Mesenchymal stem cell (in vitro differentiated cells and primary cell): ENCODE measurements around the gene AIFM3.

Experiments used
- DNase-seq: peaks from one replicate; pipeline ENCODE4 v3.0.0-alpha.2; 2013
- H2AFZ ChIP-seq: one replicate; pipeline ENCODE4 v1.6.1; 2013; ENCODE audit warnings: low read depth, mild to moderate bottlenecking, control low read depth, inconsistent platforms, low read length, moderate library complexity
- H2AK5ac ChIP-seq: 2 replicates; pipeline ENCODE4 v1.6.1; 2013; ENCODE audit warnings: low read length, moderate library complexity, mild to moderate bottlenecking, inconsistent platforms; ENCODE audit not compliant: severe bottlenecking
- H2BK120ac ChIP-seq: one replicate; pipeline ENCODE4 v1.6.1; 2013; ENCODE audit warnings: low read depth, mild to moderate bottlenecking, inconsistent platforms, low read length, moderate library complexity
- H2BK12ac ChIP-seq, 2 experiments: one replicate each; pipeline ENCODE4 v1.6.1; 2013; ENCODE audit warnings: inconsistent platforms in 2 of 2, low read length in 2 of 2, mild to moderate bottlenecking in 2 of 2, moderate library complexity in 2 of 2, control low read depth in 1 of 2
- H2BK15ac ChIP-seq: one replicate; pipeline ENCODE4 v1.6.1; 2013; ENCODE audit warnings: mild to moderate bottlenecking, low read depth, inconsistent platforms; ENCODE audit not compliant: poor library complexity, severe bottlenecking
- H2BK5ac ChIP-seq: 2 replicates; pipeline ENCODE4 v1.6.1; 2013; ENCODE audit warnings: low read depth, mild to moderate bottlenecking, low read length, control low read depth, inconsistent platforms; ENCODE audit not compliant: poor library complexity, severe bottlenecking
- H3K14ac ChIP-seq, 2 experiments: one replicate each; pipeline ENCODE4 v1.6.1; 2013; ENCODE audit warnings: inconsistent platforms in 2 of 2, low read length in 2 of 2, control low read depth in 1 of 2, mild to moderate bottlenecking in 1 of 2, moderate library complexity in 1 of 2
- H3K18ac ChIP-seq, 2 experiments: one replicate each; pipeline ENCODE4 v1.6.1; 2013; ENCODE audit warnings: inconsistent platforms in 2 of 2, low read length in 2 of 2, control low read depth in 1 of 2, low read depth in 1 of 2, mild to moderate bottlenecking in 1 of 2
- H3K23ac ChIP-seq, 2 experiments: one replicate each; pipeline ENCODE4 v1.6.1; 2013; ENCODE audit warnings: inconsistent platforms in 2 of 2, low read length in 2 of 2, mild to moderate bottlenecking in 2 of 2, moderate library complexity in 2 of 2, control low read depth in 1 of 2
- H3K27ac ChIP-seq: 2 replicates; pipeline ENCODE4 v1.5.1; 2013; ENCODE audit warnings: mild to moderate bottlenecking, moderate library complexity, low read length, control low read depth, inconsistent platforms; ENCODE audit not compliant: poor library complexity, severe bottlenecking
- H3K27me3 ChIP-seq, 2 experiments: 2 replicates each; pipeline versions ENCODE4 v1.6.1 to v1.7.0; 2013; ENCODE audit warnings: low read length in 2 of 2, mild to moderate bottlenecking in 2 of 2, moderate library complexity in 2 of 2, control low read depth in 1 of 2, inconsistent platforms in 1 of 2; ENCODE audit not compliant: control insufficient read depth in 1 of 2, insufficient read depth in 1 of 2
- H3K36me3 ChIP-seq, 2 experiments: 2 replicates each; pipeline versions ENCODE4 v1.6.1 to v1.7.0; 2013; ENCODE audit warnings: low read length in 2 of 2, control low read depth in 1 of 2, inconsistent platforms in 1 of 2, low read depth in 1 of 2, mild to moderate bottlenecking in 1 of 2; ENCODE audit not compliant: insufficient read depth in 2 of 2, control insufficient read depth in 1 of 2
- H3K4ac ChIP-seq, 2 experiments: one replicate each; pipeline ENCODE4 v1.6.1; 2013; ENCODE audit warnings: inconsistent platforms in 2 of 2, low read length in 2 of 2, mild to moderate bottlenecking in 2 of 2, moderate library complexity in 2 of 2, control low read depth in 1 of 2, low read depth in 1 of 2
- H3K4me1 ChIP-seq: 2 replicates; pipeline ENCODE4 v1.6.1; 2013; ENCODE audit warnings: low read depth, low read length, control low read depth; ENCODE audit not compliant: control insufficient read depth, insufficient read depth
- H3K4me2 ChIP-seq: 2 replicates; pipeline ENCODE4 v1.6.1; 2013; ENCODE audit warnings: low read length, mild to moderate bottlenecking, inconsistent platforms; ENCODE audit not compliant: poor library complexity, severe bottlenecking
- H3K4me3 ChIP-seq, 2 experiments: 2 replicates each; pipeline versions ENCODE4 v1.5.1 to v1.7.0; 2013; ENCODE audit warnings: low read length in 2 of 2, mild to moderate bottlenecking in 2 of 2, control low read depth in 1 of 2, low read depth in 1 of 2; ENCODE audit not compliant: insufficient read depth in 1 of 2
- H3K79me1 ChIP-seq: replicated peaks from 2 replicates; pipeline ENCODE4 v1.6.1; 2013; ENCODE audit warnings: mild to moderate bottlenecking, control low read depth, low read length, inconsistent platforms; ENCODE audit not compliant: poor library complexity, severe bottlenecking
- H3K9ac ChIP-seq: 2 replicates; pipeline ENCODE4 v1.7.0; 2013; ENCODE audit warnings: mild to moderate bottlenecking, low read length, moderate library complexity
- H3K9me3 ChIP-seq: 2 replicates; pipeline ENCODE4 v1.7.0; 2013; ENCODE audit warnings: mild to moderate bottlenecking, low read length; ENCODE audit not compliant: control insufficient read depth
- H4K8ac ChIP-seq: one replicate; pipeline ENCODE4 v1.6.1; 2013; ENCODE audit warnings: inconsistent platforms, mild to moderate bottlenecking, low read length, moderate library complexity
- H4K91ac ChIP-seq: one replicate; pipeline ENCODE4 v1.6.1; 2013; ENCODE audit warnings: mild to moderate bottlenecking, low read length, inconsistent platforms
- WGBS: methylation state at CpG from one replicate; pipeline ENCODE4 v1.1.7; 2013; ENCODE audit warnings: mixed read lengths; 5-methylcytosine and 5-hydroxymethylcytosine counted together

AIFM3 gene

GRCh38 chr22:21009638-21010425, 42.8 kb downstream of the AIFM3 start:
- peak; percentile 60 for DNase-seq
- no peak overlapping the region for H2BK15ac ChIP-seq
- H4K91ac ChIP-seq, result no peak overlapping the region
- no peak overlapping the region for H3K27ac ChIP-seq
- H3K4me2 ChIP-seq, result no peak overlapping the region
- H3K23ac ChIP-seq, result no peak overlapping the region
- H3K4ac ChIP-seq, result no peak overlapping the region
- peaks cover 12% of the 10 kb centered on the region for H3K4me1 ChIP-seq
- no peak overlapping the region for H2AK5ac ChIP-seq
- H2BK120ac ChIP-seq, result no peak overlapping the region
- no peak overlapping the region for H2AFZ ChIP-seq
- H3K18ac ChIP-seq, result no peak overlapping the region
- no peaks in the 10 kb centered on the region for H3K9me3 ChIP-seq
- no peak overlapping the region for H4K8ac ChIP-seq
- H2BK12ac ChIP-seq, result no peak overlapping the region
- H3K4me3 ChIP-seq, result no peak overlapping the region
- 61% methylated on average over 10 of the region's 10 CpGs for WGBS
- no peak overlapping the region for H2BK5ac ChIP-seq
- peaks cover 6 to 8% of the 10 kb centered on the region in 2 experiments for H3K36me3 ChIP-seq
- H3K9ac ChIP-seq, result no peak overlapping the region
- no peak overlapping the region for H3K14ac ChIP-seq
- peaks cover 2% of the 10 kb centered on the region for H3K79me1 ChIP-seq
- H3K27me3 ChIP-seq, result no peaks in the 10 kb centered on the region

DNA sequence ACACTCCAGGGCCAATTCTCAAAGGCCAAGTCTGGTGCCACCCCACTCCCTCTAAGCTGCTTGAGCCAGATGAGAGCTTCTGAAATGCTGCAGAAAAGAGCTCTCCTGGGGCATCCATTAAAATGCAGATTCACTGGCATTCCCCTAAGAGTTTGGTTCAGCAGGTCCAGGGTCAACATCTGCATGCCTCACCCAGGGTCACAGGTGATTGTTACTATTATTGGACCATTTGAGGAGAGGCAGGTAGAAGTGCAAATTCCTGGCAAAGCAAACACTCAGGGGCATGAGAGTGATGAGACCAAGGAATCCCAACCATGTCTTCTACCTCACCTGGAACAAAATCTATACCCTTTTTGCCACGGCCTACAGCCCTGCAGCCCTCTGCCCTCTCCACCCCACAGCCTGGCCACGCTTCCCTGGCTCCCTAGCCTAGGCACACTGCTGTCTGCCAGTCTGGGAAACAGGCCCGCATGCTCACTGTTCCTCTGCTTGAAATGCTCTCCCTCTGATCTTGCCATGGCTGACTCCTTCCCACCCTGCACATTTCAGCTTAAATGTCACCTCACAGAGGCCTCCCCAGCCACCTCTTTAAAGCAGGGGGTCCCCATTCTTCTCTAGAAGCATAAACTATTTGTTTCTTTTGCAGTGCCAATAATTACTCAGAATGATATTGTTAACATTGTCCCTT, 43.5 kb downstream of the AIFM3 start:
- no peak overlapping the region for H3K4me3 ChIP-seq
- no peak overlapping the region for H3K4ac ChIP-seq
- H2BK5ac ChIP-seq, result no peak overlapping the region
- H3K27ac ChIP-seq, result no peak overlapping the region
- no peak overlapping the region for H3K18ac ChIP-seq
- no peak overlapping the region for H2AFZ ChIP-seq
- no peak overlapping the region for H2AK5ac ChIP-seq
- peaks cover 6 to 8% of the 10 kb centered on the region in 2 experiments for H3K36me3 ChIP-seq
- H2BK12ac ChIP-seq, result no peak overlapping the region
- no peak overlapping the region for H3K14ac ChIP-seq
- 82% methylated on average over 3 of the region's 3 CpGs for WGBS
- H3K9me3 ChIP-seq, result no peaks in the 10 kb centered on the region
- H3K27me3 ChIP-seq, result no peaks in the 10 kb centered on the region
- peaks cover 2% of the 10 kb centered on the region for H3K79me1 ChIP-seq
- no peak overlapping the region for H2BK15ac ChIP-seq
- no peak overlapping the region for H3K23ac ChIP-seq
- H3K4me1 ChIP-seq, result peaks cover 20% of the 10 kb centered on the region
- DNase-seq, result no peak
- no peak overlapping the region for H4K8ac ChIP-seq
- H3K9ac ChIP-seq, result no peak overlapping the region
- no peak overlapping the region for H4K91ac ChIP-seq
- H2BK120ac ChIP-seq, result no peak overlapping the region
- H3K4me2 ChIP-seq, result no peak overlapping the region

- no peak overlapping the region for H3K14ac ChIP-seq
- H2BK15ac ChIP-seq, result no peak overlapping the region
- H2BK120ac ChIP-seq, result no peak overlapping the region
- peaks cover 27% of the 10 kb centered on the region for H3K4me1 ChIP-seq
- no peak overlapping the region for H2AK5ac ChIP-seq
- no peaks in the 10 kb centered on the region for H3K27me3 ChIP-seq
- peak overlapping the region in 1 of 2 experiments; percentile 66 for H2BK12ac ChIP-seq
- H2AFZ ChIP-seq, result no peak overlapping the region
- WGBS, result 92% methylated on average over 14 of the region's 14 CpGs
- H4K8ac ChIP-seq, result no peak overlapping the region
- H3K4me3 ChIP-seq, result no peak overlapping the region
- H3K36me3 ChIP-seq, result peaks cover 6 to 8% of the 10 kb centered on the region in 2 experiments
- H3K79me1 ChIP-seq, result peaks cover 2% of the 10 kb centered on the region
- H3K18ac ChIP-seq, result no peak overlapping the region
- no peak for DNase-seq
- no peak overlapping the region for H3K4ac ChIP-seq
- no peak overlapping the region for H3K9ac ChIP-seq
- H2BK5ac ChIP-seq, result no peak overlapping the region
- no peak overlapping the region for H3K4me2 ChIP-seq
- H3K9me3 ChIP-seq, result no peaks in the 10 kb centered on the region
- H4K91ac ChIP-seq, result peak overlapping the region; percentile 53
- H3K27ac ChIP-seq, result no peak overlapping the region
- peak overlapping the region in 1 of 2 experiments; percentile 25 for H3K23ac ChIP-seq
Measured at GRCh38 chr22:21012446-21013407, 45.7 kb downstream of the AIFM3 start.
